Prostate gland (tissue), 2 donors: Measurements from ENCODE around the gene CROCC2.

ENCODE experiments used
- CTCF ChIP-seq, 4 experiments: fragments of 200-600 bp in 2 of 4; fragments of 450-650 bp in 2 of 4; sonication (generic) in 2 of 4; IDR thresholded peaks; 1 replicate in 3 of 4; 2 replicates in 1 of 4; pipeline ENCODE4 v1.5.1; 2016 to 2019; ENCODE audit warnings: antibody characterized with exemption in 4 of 4, mild to moderate bottlenecking in 2 of 4, moderate library complexity in 2 of 4
- POLR2A ChIP-seq: fragments of 450-650 bp; IDR thresholded peaks from one replicate; pipeline ENCODE4 v1.6.1; 2016; ENCODE audit warnings: antibody characterized with exemption, mild to moderate bottlenecking
- POLR2AphosphoS5 ChIP-seq: sonication (generic); formaldehyde crosslinking; IDR thresholded peaks from one replicate; pipeline ENCODE4 v1.6.1; 2017; ENCODE audit warnings: antibody characterized with exemption

GRCh38 chr2:240947176-240947575 lies 41.0 kb downstream of the CROCC2 start:
- TF ChIP-seq CTCF (IDR thresholded peaks at IDR 0.05) = no peak
- no peak for TF ChIP-seq POLR2A
- TF ChIP-seq POLR2AphosphoS5 = no peak
